B cell (primary cell): ENCODE data around the gene NCLN. TPM values are rescaled to one million over a fixed set of nuclear protein-coding genes. Genes with fewer than 3 reads are reported as not detected.

Experiments used
- ATAC-seq: fragments of 200-7000 bp; cut with Tn5 transposase; one replicate; pipeline ENCODE4 v1.10.0; 2021; ENCODE audit warnings: low read depth, mild to moderate bottlenecking, moderate number of reproducible peaks, moderate library complexity
- CTCF ChIA-PET: fragments of 350-600 bp; sonication (Branson Sonifier 250); formaldehyde crosslinking; loops from one replicate; lab custom pipeline; 2021; ENCODE audit warnings: antibody characterized with exemption, inconsistent platforms; lab: Charles Lee
- POLR2A ChIA-PET: fragments of 350-600 bp; sonication (Branson Sonifier 250); formaldehyde crosslinking; loops from one replicate; lab custom pipeline; 2021; ENCODE audit warnings: antibody characterized with exemption; lab: Charles Lee
- DNase-seq: peaks from one replicate; pipeline ENCODE4 v3.0.0; 2013
- H2AFZ ChIP-seq: 2 replicates; pipeline ENCODE4 v1.6.1; 2012; ENCODE audit warnings: mild to moderate bottlenecking, low read depth, low read length; ENCODE audit not compliant: insufficient read depth, poor library complexity, severe bottlenecking
- H3K27ac ChIP-seq, 2 donors: 1 replicate in 1 of 2; 2 replicates in 1 of 2; pipeline ENCODE4 v1.5.1; 2012 to 2013; ENCODE audit warnings: low read length in 2 of 2, mild to moderate bottlenecking in 2 of 2, moderate library complexity in 1 of 2
- H3K27me3 ChIP-seq, 4 experiments: fragments of 200-600 bp in 1 of 4; sonication (generic) in 1 of 4; replicated peaks in 1 of 4; 1 replicate in 2 of 4; 2 replicates in 2 of 4; pipeline versions ENCODE4 v1.6.1 to v1.7.0; 2013 to 2016; ENCODE audit warnings: low read length in 3 of 4, mild to moderate bottlenecking in 2 of 4, mixed read lengths in 1 of 4, moderate library complexity in 1 of 4; ENCODE audit not compliant: insufficient read depth in 4 of 4, control insufficient read depth in 3 of 4; ENCODE audit errors: control extremely low read depth in 1 of 4
- H3K36me3 ChIP-seq, 2 experiments: replicated peaks in 1 of 2; 1 replicate in 1 of 2; 2 replicates in 1 of 2; pipeline versions ENCODE4 v1.6.1 to v1.7.1; 2013; ENCODE audit warnings: low read length in 1 of 2; ENCODE audit not compliant: insufficient read depth in 2 of 2, control insufficient read depth in 1 of 2; ENCODE audit errors: control extremely low read depth in 1 of 2, extremely low read depth in 1 of 2
- H3K4me1 ChIP-seq, 2 donors: fragments of 200-600 bp in 1 of 2; sonication (generic) in 1 of 2; 1 replicate in 1 of 2; 2 replicates in 1 of 2; pipeline versions ENCODE4 v1.5.1 to v1.6.1; 2013 to 2017; ENCODE audit warnings: low read length in 2 of 2; ENCODE audit not compliant: control insufficient read depth in 2 of 2, insufficient read depth in 2 of 2
- H3K4me2 ChIP-seq: replicated peaks from 2 replicates; pipeline ENCODE3; 2012; ENCODE audit warnings: mild to moderate bottlenecking, low read depth, low read length; ENCODE audit not compliant: poor library complexity, severe bottlenecking
- H3K4me3 ChIP-seq, 5 experiments: fragments of 200-600 bp in 1 of 5; sonication (generic) in 1 of 5; 1 replicate in 3 of 5; 2 replicates in 2 of 5; pipeline versions ENCODE4 v1.5.1 to v1.7.0; 2011 to 2016; ENCODE audit warnings: low read length in 4 of 5, mild to moderate bottlenecking in 4 of 5, low read depth in 2 of 5, control low read depth in 1 of 5, moderate library complexity in 1 of 5; ENCODE audit not compliant: insufficient read depth in 1 of 5; ENCODE audit errors: control extremely low read depth in 1 of 5, extremely low read depth in 1 of 5
- H3K79me2 ChIP-seq: fragments of 200-600 bp; sonication (generic); one replicate; pipeline ENCODE4 v1.6.0; 2016; ENCODE audit warnings: low read length; ENCODE audit not compliant: control insufficient read depth, insufficient read depth
- H3K9ac ChIP-seq: fragments of 200-600 bp; sonication (generic); 2 replicates; pipeline ENCODE4 v1.6.1; 2017; ENCODE audit warnings: mild to moderate bottlenecking, low read length, moderate library complexity
- H3K9me3 ChIP-seq, 3 donors: one replicate each; pipeline versions ENCODE4 v1.6.1 to v1.7.1; 2013; ENCODE audit warnings: low read length in 2 of 3; ENCODE audit not compliant: control insufficient read depth in 2 of 3, insufficient read depth in 1 of 3; ENCODE audit errors: control extremely low read depth in 1 of 3
- H4K20me1 ChIP-seq: 2 replicates; pipeline ENCODE4 v1.6.0; 2012; ENCODE audit warnings: mild to moderate bottlenecking, low read length; ENCODE audit not compliant: insufficient read depth, control insufficient read depth, poor library complexity, severe bottlenecking
- H3K27ac Mint-ChIP-seq: one replicate; pipeline ENCODE4 v1.8.0; 2021; ENCODE audit warnings: mixed read lengths
- H3K27me3 Mint-ChIP-seq: one replicate; pipeline ENCODE4 v1.8.0; 2021; ENCODE audit warnings: mixed read lengths
- H3K4me1 Mint-ChIP-seq: one replicate; pipeline ENCODE4 v1.8.0; 2021; ENCODE audit warnings: mixed read lengths
- H3K4me3 Mint-ChIP-seq: one replicate; pipeline ENCODE4 v1.8.0; 2021; ENCODE audit warnings: mixed read lengths
- H3K9me3 Mint-ChIP-seq: one replicate; pipeline ENCODE4 v1.8.0; 2022; ENCODE audit warnings: mixed read lengths; ENCODE audit not compliant: insufficient read depth
- CTCF ChIP-seq: fragments of 200-600 bp; IDR thresholded peaks from one replicate; pipeline ENCODE4 v1.8.0; 2022; ENCODE audit warnings: antibody characterized with exemption, mild to moderate bottlenecking
- EZH2 ChIP-seq: IDR thresholded peaks from 2 replicates; pipeline ENCODE4 v1.6.1; 2012; ENCODE audit warnings: borderline replicate concordance, low read depth, mild to moderate bottlenecking, moderate library complexity, low read length; ENCODE audit not compliant: insufficient read depth, poor library complexity, severe bottlenecking
- WGBS: methylation state at CpG from one replicate; pipeline ENCODE4 v1.1.5; 2013; ENCODE audit warnings: missing lambda C conversion rate; ENCODE audit not compliant: insufficient coverage; 5-methylcytosine and 5-hydroxymethylcytosine counted together
- intact Hi-C: fragments of 100-400 bp; cut with micrococcal nuclease; formaldehyde crosslinking; loops from one replicate; pipeline ENCODE4 v1.10.0; 2022
- polyA plus RNA-seq: library from polyadenylated mRNA; depleted of rRNA; stranded (reverse); fragments of >200 nt; gene quantifications from 2 replicates; pipeline ENCODE4 v1.2.3, GENCODE V29; 2012
- total RNA-seq, 2 donors: library from RNA; stranded (reverse); fragments of 120-200 nt in 1 of 2; gene quantifications; 1 replicate in 1 of 2; 2 replicates in 1 of 2; pipeline versions ENCODE4 v1.2.3 to v1.2.4, GENCODE V29; 2013 to 2022

Gene NCLN
- total and polyA plus RNA-seq, 2 donors (not counting 1 experiment from before 2014, with no cell fraction given) = 55.0 to 82.0 TPM

GRCh38 chr19:3142781-3143337 is 42.9 kb upstream of the NCLN start:
- no peak overlapping the region for H3K27ac Mint-ChIP-seq
- ChIA-PET CTCF (interaction anchor here (0.8 to 2.2 kb wide), 3 partner anchors 14 to 34 kb away, joined by 4 to 6 read pairs (median 5); no protein-coding TSS in a partner anchor), POLR2A (interaction anchor here (0.6 kb wide), 2 partner anchors 24 to 54 kb away, joined by 3 to 6 read pairs; no protein-coding TSS in a partner anchor)
- DNase-seq = no peak
- Histone ChIP-seq H3K27ac (no peak overlapping the region), H3K27me3 (peaks cover 0 to 5% (median 2%) of the 10 kb centered on the region in 4 experiments), H2AFZ (no peak overlapping the region), H3K36me3 (no peaks in the 10 kb centered on the region), H3K4me3 (no peak overlapping the region), H4K20me1 (no peaks in the 10 kb centered on the region), H3K4me2 (no peak overlapping the region), H3K9ac (no peak overlapping the region), H3K4me1 (peaks cover 27 to 30% of the 10 kb centered on the region in 2 donors), H3K79me2 (no peaks in the 10 kb centered on the region), H3K9me3 (peaks cover 0 to 7% (median 0%) of the 10 kb centered on the region in 3 donors)
- H3K9me3 Mint-ChIP-seq = no peaks in the 10 kb centered on the region
- peaks cover 27% of the 10 kb centered on the region for H3K4me1 Mint-ChIP-seq
- intact Hi-C loops = no loop called here
- H3K27me3 Mint-ChIP-seq = peaks cover 3% of the 10 kb centered on the region
- WGBS = 55% methylated on average over 5 of the region's 11 CpGs
- no peak overlapping the region for H3K4me3 Mint-ChIP-seq
- TF ChIP-seq EZH2 (no peak), CTCF (no peak)
- no peak for ATAC-seq

- no peak overlapping the region for H3K4me3 Mint-ChIP-seq
- intact Hi-C loops = loop anchor here (1.0 kb wide), 1 partner anchor 17 kb away; no protein-coding TSS in a partner anchor
- no peaks in the 10 kb centered on the region for H3K9me3 Mint-ChIP-seq
- peaks cover 0 to 5% (median 2%) of the 10 kb centered on the region in 4 experiments for H3K27me3 ChIP-seq
- H3K27ac Mint-ChIP-seq = no peak overlapping the region
- peaks cover 3% of the 10 kb centered on the region for H3K27me3 Mint-ChIP-seq
- H4K20me1 ChIP-seq = no peaks in the 10 kb centered on the region
- CTCF ChIA-PET = interaction anchor here (0.9 to 3.2 kb wide), 6 partner anchors 10 to 183 kb away, joined by 3 to 25 read pairs (median 3); partner anchors contain the start of gene GNA15
- no peak overlapping the region for H2AFZ ChIP-seq
- H3K4me1 ChIP-seq = peaks cover 17 to 21% of the 10 kb centered on the region in 2 donors
- no peak overlapping the region for H3K4me3 ChIP-seq
- H3K27ac ChIP-seq = no peak overlapping the region
- ATAC-seq (no peak), DNase-seq (peak; percentile 38)
- H3K9me3 ChIP-seq = peaks cover 0 to 7% (median 0%) of the 10 kb centered on the region in 3 donors
- H3K4me1 Mint-ChIP-seq = peaks cover 17% of the 10 kb centered on the region
- POLR2A ChIA-PET = no interaction called here
- TF ChIP-seq EZH2 = no peak
- no peak overlapping the region for H3K9ac ChIP-seq
- H3K36me3 ChIP-seq = no peaks in the 10 kb centered on the region
- WGBS = 39% methylated on average over 18 of the region's 20 CpGs
- peak overlapping the region; percentile 39 for H3K4me2 ChIP-seq
- H3K79me2 ChIP-seq = no peaks in the 10 kb centered on the region
These were observed 39.6 kb upstream of the NCLN start for GRCh38 chr19:3145909-3146676.
